ENCODE measurements around the gene CASKIN2.

DNA sequence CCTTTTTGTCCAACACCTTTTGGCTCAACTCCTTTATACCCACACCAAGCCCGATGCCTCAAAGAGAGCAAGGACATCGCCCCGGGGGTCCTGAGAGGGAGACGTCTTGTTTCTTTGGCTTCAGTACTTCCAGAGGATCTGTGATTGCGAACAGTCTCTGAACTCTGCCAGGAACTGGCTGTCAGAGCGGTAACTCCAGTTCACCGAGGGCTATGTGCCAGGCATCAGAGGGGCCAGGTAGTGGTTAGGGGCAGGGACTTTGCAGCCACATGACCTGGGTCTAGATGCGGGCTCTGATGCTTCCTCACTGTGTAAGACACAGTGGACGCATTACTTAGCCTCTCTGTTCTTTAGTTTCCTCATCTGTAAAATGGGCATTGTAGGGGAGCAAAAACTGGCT lies 31.8 kb upstream of the CASKIN2 start:
- TF ChIP-seq ZNF274 (IDR thresholded peaks at IDR 0.05; ENCODE audit: low read depth, low read length) = no peak
- TF ChIP-seq YY1 (IDR thresholded peaks at IDR 0.05; ENCODE audit: insufficient read depth, insufficient read length) = no peak
- TF ChIP-seq SUZ12 (IDR thresholded peaks at IDR 0.05; ENCODE audit: extremely low read depth, insufficient read depth, insufficient read length) = no peak
